ENCODE measurements around the gene PLEKHA8. TPM values are rescaled to one million over a fixed set of nuclear protein-coding genes. Genes with fewer than 3 reads are reported as not detected.

Gene PLEKHA8
- total RNA-seq, 4 donors from 2014 or later: 4.6 to 11.8 (median 8.1) TPM

- TF ChIP-seq CTCF (IDR thresholded peaks at IDR 0.05): no peak
- ATAC-seq (ENCODE audit: low FRiP score) (no peak), DNase-seq (ENCODE audit: low spot score) (no peak)
Measured at GRCh38 chr7:29990931-29991330, 37.3 kb upstream of the PLEKHA8 start.

GRCh38 chr7:29991937-29992336, 36.3 kb upstream of the PLEKHA8 start:
- ATAC-seq (ENCODE audit: low FRiP score) (no peak), DNase-seq (ENCODE audit: low spot score) (no peak)
- no peak for TF ChIP-seq CTCF (IDR thresholded peaks at IDR 0.05)

GRCh38 chr7:29993140-29993539, 35.1 kb upstream of the PLEKHA8 start:
- ATAC-seq (ENCODE audit: low FRiP score): no peak
- no peak for DNase-seq (ENCODE audit: low spot score)
- no peak for TF ChIP-seq CTCF (IDR thresholded peaks at IDR 0.05)

GRCh38 chr7:29995652-29996051, 32.6 kb upstream of the PLEKHA8 start:
- no peak for DNase-seq (ENCODE audit: low spot score)
- TF ChIP-seq CTCF (IDR thresholded peaks at IDR 0.05): no peak
- ATAC-seq (ENCODE audit: low FRiP score): no peak

- TF ChIP-seq CTCF (IDR thresholded peaks at IDR 0.05): no peak
- DNase-seq (ENCODE audit: low spot score): no peak
- ATAC-seq (ENCODE audit: low FRiP score): no peak
Measured at GRCh38 chr7:29996321-29996720, 31.9 kb upstream of the PLEKHA8 start.

- DNase-seq (ENCODE audit: low spot score) (no peak), ATAC-seq (ENCODE audit: low FRiP score) (no peak)
- TF ChIP-seq CTCF (IDR thresholded peaks at IDR 0.05): no peak
Measured at GRCh38 chr7:29998489-29998888, 29.7 kb upstream of the PLEKHA8 start.

- ATAC-seq (ENCODE audit: low FRiP score) (no peak), DNase-seq (ENCODE audit: low spot score) (no peak)
- TF ChIP-seq CTCF (IDR thresholded peaks at IDR 0.05): no peak
Measured at GRCh38 chr7:30001998-30002397, 26.2 kb upstream of the PLEKHA8 start.
